ENCODE data around the gene ENPP1.
A peak's percentile ranks its signal among the peaks of the same experiment; 100 is the strongest.

The ENPP1 gene

GRCh38 chr6:131791476-131791875 is 16.3 kb upstream of the ENPP1 start:
- DNase-seq (ENCODE audit: low read depth in 2 of 2) = no peak
- no peak overlapping the region for H3K4me3 ChIP-seq (replicated peaks in 1 of 2; ENCODE audit: low read depth in 2 of 2, low read length in 2 of 2)
- TF ChIP-seq CTCF (IDR thresholded peaks at IDR 0.05; ENCODE audit: low read depth, low read length) = no peak

GRCh38 chr6:131792091-131792496 is 15.7 kb upstream of the ENPP1 start:
- TF ChIP-seq CTCF (IDR thresholded peaks at IDR 0.05; ENCODE audit: low read depth, low read length) = no peak
- H3K4me3 ChIP-seq (replicated peaks in 1 of 2; ENCODE audit: low read depth in 2 of 2, low read length in 2 of 2) = no peak overlapping the region
- peak in 1 of 2 donors; percentile 44 for DNase-seq (ENCODE audit: low read depth in 2 of 2)

- H3K4me3 ChIP-seq (replicated peaks in 1 of 2; ENCODE audit: low read depth in 2 of 2, low read length in 2 of 2) = no peak overlapping the region
- no peak for DNase-seq (ENCODE audit: low read depth in 2 of 2)
- no peak for TF ChIP-seq CTCF (IDR thresholded peaks at IDR 0.05; ENCODE audit: low read depth, low read length)
These were observed 12.5 kb upstream of the ENPP1 start for GRCh38 chr6:131795366-131795765.

- DNase-seq (ENCODE audit: low read depth in 2 of 2) = no peak
- no peak overlapping the region for H3K4me3 ChIP-seq (replicated peaks in 1 of 2; ENCODE audit: low read depth in 2 of 2, low read length in 2 of 2)
- no peak for TF ChIP-seq CTCF (IDR thresholded peaks at IDR 0.05; ENCODE audit: low read depth, low read length)
These were observed 5.5 kb upstream of the ENPP1 start for GRCh38 chr6:131802347-131802746.

GRCh38 chr6:131803007-131803769 is 4.6 kb upstream of the ENPP1 start:
- no peak overlapping the region for H3K4me3 ChIP-seq (replicated peaks in 1 of 2; ENCODE audit: low read depth in 2 of 2, low read length in 2 of 2)
- no peak for TF ChIP-seq CTCF (IDR thresholded peaks at IDR 0.05; ENCODE audit: low read depth, low read length)
- DNase-seq (ENCODE audit: low read depth in 2 of 2) = no peak

GRCh38 chr6:131804131-131804530 is 3.7 kb upstream of the ENPP1 start:
- no peak for TF ChIP-seq CTCF (IDR thresholded peaks at IDR 0.05; ENCODE audit: low read depth, low read length)
- H3K4me3 ChIP-seq (replicated peaks in 1 of 2; ENCODE audit: low read depth in 2 of 2, low read length in 2 of 2) = no peak overlapping the region
- no peak for DNase-seq (ENCODE audit: low read depth in 2 of 2)

- DNase-seq (ENCODE audit: low read depth in 2 of 2) = no peak
- H3K4me3 ChIP-seq (replicated peaks in 1 of 2; ENCODE audit: low read depth in 2 of 2, low read length in 2 of 2) = peak overlapping the region; percentile 54 to 64
- no peak for TF ChIP-seq CTCF (IDR thresholded peaks at IDR 0.05; ENCODE audit: low read depth, low read length)
These were observed 538 bp upstream of the ENPP1 start for GRCh38 chr6:131807321-131807643.
